Anterior cingulate cortex (tissue), 58 donors: ENCODE results near the gene JMJD8.
A peak's percentile ranks its signal among the peaks of the same experiment; 100 is the strongest.

Experiments
- DNase-seq, 58 donors: peaks; one replicate each; lab custom pipeline; 2025; lab: John Stamatoyannopoulos, UW

Gene JMJD8

DNA sequence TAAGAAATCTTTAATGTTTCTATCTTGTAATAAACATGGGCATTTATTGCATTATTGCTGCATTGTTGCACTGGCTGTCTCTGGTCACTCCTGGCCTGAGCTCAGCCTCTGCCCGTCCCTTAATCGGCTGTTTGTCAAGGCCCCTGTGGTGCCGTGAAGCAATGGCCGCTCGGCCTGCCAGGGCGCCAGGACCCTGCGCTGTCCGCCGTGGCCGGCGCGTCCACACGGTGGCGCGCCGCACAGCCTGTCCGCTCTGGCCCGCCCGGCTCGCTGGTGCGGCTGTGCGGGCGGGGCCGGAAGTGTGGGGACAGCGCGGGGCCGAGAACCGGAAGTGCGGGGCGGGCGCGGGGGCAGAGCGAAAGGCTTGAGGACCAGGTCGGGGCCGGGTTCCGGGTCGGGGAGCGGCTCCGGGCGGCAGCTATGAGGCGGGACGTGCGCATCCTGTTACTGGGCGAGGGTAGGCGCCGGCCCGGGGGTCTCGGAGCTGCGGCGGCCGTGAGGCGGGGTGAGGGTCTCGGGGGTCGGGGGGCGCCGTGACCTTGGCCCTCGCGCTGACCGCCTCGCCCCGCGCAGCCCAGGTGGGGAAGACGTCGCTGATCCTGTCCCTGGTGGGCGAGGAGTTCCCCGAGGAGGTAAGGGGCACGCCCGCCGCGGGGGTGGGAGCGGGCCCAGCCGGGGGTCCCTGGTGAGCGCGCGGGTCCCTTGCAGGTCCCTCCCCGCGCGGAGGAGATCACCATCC is 16.2 kb downstream of the JMJD8 start, which contains the start of gene RHOT2:
Gene RHOT2, plus strand, starts transcription at position 353 of the 739 bp plus-strand sequence. Its CDS starts 68 bp downstream, at position 421.
- DNase-seq, result peak in 57 of 58 donors; percentile 12 to 93 (median 84)

DNA sequence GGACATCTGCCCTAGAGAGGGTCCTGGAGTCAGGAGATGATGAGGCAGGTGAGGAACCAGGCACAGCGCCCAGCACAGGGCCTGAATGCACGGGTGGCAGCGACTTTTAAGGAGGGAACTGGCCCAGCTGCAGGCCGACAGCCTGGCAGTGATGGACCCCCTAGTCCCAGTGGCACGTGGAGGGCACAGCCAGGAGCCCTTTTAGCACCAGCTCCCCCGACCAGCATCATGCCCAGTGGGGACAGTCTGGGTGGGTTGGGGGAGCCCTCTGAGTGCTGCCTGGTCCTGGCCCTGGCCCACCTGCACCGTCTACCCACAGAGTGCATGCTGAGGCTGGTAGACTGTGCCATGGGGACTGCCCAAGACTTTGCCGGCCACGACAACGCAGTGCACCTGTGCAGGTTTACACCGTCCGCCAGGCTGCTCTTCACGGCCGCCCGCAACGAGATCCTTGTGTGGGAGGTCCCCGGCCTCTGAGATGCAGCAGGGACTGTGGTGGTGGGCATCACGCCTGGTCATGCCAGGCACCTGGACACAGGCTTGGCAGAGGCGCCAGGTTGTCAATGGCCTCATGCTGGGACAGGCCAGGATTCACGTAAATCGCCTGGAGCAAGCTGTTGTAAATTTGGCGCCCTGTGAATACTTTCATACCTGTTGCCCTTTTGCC is 16.9 kb downstream of the JMJD8 start:
- no peak for DNase-seq

DNA sequence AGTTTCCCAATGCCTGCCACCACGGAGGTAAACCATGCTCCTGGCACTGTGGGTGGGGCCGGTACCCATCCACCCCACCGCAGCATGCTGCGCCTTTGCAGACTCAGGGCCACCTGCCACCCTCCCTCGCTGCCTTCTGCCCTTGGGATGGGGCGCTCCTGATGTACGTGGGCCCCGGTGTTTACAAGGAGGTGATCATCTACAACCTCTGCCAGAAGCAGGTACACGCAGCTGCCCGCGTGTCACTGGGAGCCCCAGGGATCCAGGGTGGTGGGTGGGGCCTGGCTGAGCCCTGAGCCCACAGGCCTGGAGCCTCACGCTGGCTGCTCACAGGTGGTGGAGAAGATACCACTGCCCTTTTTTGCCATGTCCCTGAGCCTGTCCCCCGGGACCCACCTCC is 17.6 kb downstream of the JMJD8 start:
- DNase-seq, result no peak

DNA sequence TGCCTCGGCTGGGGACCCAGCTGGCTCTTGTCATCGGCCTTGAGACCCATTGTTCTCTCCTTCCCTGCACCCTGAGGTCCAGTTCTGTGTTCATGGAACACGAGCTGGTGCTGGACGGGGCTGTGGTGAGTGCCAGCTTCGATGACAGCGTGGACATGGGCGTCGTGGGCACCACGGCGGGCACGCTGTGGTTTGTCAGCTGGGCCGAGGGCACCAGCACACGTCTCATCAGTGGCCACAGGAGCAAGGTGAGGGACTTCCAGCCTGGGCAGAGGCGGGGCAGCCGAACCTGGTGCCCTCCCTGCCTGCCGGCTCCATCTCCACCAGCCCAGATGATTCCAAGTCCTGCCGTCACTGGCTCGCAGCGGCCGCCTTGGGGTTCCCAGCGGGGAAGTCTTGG is 21.5 kb downstream of the JMJD8 start:
- DNase-seq, result no peak

DNA sequence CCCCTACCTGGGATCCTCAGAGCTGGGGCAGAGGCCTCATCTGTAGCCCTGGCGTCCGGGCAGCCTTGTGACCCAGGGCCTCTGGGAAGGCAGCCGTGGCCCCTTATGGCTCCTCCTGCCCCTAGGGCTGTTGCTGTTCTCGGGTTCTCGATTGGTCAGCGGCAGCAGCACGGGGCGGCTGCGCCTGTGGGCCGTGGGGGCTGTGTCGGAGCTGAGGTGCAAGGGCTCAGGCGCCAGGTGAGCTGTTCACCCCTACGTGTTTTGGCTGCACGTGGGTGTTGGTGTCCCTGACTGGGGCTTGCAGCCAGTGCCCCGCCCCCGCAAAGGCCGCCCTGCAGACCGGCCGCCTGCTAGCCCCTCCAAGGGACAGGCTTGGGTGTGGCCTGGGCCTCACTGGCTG is 22.0 kb downstream of the JMJD8 start:
- no peak for DNase-seq

DNA sequence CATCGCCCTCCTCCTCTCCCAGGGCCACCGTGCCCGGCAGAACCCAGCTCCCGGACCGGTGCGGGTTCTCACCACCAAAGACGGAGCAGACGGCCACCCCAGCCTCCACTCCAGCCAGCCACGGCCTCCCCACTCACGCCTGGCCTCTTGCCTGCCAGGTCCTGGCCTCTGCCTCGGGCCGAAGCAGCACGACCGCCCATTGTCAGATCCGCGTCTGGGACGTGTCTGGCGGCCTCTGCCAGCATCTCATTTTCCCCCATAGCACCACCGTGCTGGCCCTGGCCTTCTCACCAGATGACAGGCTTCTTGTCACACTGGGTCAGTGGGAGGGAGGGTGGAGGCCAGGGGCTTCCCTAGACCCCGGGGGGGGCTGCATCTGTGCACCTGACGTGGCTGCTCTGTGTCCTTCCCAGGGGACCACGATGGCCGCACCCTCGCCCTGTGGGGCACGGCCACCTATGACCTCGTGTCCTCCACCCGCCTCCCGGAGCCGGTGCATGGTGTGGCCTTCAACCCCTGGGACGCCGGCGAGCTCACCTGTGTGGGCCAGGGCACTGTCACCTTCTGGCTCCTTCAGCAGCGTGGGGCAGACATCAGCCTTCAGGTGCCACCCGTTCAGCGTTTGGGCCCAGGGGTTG is 22.8 kb downstream of the JMJD8 start:
- peak in 1 of 58 donors; percentile 69 for DNase-seq

DNA sequence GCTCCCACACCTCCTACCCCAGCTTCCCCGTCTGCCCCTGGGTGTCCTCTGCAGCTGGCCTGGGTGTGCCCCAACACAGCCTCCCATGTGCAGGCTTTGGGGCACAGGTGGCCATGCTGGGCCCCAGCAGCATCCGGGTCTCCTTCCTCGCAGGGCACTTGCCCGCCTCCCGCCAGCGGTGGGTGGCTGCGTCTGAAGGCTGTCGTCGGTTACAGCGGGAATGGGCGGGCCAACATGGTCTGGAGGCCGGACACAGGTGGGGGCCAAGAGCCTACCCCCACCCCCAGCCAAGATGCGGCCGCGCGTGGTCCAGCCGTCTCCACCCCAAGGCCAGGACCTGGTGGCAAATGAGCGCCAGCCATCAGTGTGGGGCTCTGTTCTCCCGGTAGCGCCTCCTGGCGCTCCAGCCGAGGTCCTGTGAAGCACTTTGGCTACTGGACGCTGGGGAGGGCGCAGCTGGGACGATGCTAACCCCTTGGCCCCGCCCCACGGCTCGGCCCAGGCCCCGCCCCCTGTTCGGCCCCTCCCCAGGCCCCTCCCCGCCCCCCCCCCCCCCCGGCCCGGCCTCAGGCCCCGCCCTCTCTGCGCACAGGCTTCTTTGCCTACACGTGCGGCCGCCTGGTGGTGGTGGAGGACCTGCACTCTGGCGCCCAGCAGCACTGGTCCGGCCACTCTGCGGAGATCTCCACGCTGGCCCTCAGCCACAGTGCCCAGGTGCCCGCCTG is 23.5 kb downstream of the JMJD8 start:
- DNase-seq, result peak in 54 of 58 donors; percentile 11 to 89 (median 78)

DNA sequence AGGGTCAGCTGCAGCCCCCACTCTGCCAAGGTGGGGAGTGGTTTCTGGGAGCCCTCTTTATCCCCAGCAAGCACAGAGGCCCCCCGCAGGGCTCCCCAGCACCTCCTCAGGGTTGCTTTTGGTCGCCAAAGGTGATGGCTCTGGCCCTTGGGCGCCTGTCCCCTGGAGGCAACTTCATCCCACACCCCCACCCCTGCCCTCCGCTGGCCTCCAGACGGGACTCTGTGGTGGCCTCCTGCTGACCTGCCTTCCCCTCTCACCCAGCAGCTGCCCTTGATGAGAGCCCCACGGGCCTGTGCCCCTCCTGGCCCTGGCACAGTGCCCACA is 24.0 kb downstream of the JMJD8 start:
- DNase-seq, result no peak

DNA sequence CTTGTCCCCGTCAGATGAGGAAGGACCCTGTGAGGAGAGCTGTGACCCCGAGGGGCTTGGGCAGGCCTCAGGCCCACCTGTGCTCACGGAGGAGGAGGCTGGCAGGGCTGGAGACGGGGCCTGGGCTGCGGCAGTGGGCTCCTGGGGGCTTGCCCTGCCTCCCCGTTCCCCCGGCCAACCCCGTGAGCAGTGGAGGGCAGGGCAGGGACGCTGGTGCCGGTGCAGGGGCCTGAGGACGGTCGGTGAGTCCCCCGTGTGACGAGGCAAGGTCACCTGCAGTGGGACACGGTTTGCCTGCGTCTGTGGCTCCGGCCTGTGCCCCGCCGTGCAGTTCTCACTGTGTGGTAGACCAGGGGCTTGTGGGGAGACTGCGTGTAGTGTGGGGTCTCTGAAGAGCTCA is 24.5 kb downstream of the JMJD8 start:
- DNase-seq, result no peak

DNA sequence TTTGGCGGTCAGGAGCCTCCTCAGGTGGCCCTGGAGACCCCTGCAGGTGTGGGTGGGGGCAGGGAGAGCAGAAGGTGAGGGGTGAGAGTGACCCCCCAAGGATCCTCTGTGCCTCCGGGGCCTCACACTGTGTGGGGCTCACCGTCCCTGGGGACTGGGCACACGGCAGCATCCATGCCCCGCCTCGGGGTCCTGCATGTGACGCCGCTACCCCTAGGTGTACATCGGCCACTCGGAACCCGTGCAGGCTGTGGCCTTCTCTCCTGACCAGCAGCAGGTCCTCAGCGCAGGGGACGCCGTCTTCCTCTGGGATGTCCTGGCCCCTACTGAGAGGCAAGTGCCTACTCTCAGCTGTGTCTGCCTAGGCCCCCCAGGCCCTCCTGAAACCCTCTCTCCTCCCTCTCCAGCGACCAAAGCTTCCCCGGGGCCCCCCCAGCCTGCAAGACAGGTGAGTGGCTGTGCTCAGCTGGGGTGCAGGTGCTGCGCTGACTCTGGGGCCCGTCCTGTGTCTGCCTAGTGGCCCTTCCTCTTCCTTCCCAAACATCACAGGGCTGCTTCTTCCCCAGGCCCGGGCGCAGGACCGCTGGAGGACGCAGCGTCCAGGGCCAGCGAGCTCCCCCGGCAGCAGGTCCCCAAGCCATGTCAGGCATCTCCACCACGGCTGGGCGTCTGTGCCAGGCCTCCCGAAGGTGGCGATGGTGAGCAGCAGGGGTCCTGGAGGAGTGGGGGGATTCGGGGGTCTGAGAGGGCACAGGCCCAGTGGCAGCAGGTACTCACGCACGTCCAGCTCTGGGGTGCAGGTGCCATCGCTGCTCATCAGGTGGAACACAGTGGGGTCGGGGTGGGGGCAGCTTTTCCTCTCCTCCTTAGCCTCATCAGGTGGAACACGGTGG is 25.2 kb downstream of the JMJD8 start:
- DNase-seq, result no peak

DNA sequence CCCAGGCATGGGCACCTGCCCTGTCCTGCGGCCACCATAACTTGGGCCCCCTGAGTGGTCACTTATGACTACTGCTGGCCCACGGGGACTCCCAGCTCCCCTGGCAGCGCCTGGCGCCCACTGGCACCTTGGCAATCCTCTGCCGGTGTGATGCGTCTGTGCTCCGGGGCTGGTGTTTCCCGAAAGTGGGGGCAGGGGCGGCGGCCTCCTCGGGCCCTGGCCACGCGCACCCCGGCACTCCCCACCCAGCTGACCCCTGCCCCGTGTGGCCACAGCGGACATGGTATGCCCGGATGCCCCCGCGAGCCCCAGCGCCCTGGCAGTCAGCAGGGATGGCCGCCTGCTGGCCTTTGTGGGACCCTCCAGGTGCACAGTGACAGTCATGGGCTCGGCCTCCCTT is 26.6 kb downstream of the JMJD8 start:
- no peak for DNase-seq

DNA sequence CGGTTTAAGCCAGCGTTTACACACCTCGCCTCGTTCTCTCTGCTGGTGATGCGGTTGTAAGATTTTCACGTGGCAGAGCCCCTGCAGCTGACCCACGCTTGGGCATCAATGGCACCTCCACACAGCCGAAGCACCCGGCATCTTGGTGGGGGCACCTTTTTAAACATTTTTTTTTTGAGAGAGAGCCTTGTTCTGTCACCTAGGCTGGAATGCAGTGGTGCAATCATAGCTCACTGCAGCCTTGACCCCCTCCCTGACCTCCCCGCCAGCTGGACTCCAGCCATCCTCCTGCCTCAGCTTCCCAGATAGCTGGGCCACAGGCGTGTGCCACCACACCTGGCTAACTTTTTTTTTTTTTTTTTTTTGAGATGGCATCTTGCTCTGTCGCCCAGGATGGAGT is 30.1 kb downstream of the JMJD8 start:
- no peak for DNase-seq

DNA sequence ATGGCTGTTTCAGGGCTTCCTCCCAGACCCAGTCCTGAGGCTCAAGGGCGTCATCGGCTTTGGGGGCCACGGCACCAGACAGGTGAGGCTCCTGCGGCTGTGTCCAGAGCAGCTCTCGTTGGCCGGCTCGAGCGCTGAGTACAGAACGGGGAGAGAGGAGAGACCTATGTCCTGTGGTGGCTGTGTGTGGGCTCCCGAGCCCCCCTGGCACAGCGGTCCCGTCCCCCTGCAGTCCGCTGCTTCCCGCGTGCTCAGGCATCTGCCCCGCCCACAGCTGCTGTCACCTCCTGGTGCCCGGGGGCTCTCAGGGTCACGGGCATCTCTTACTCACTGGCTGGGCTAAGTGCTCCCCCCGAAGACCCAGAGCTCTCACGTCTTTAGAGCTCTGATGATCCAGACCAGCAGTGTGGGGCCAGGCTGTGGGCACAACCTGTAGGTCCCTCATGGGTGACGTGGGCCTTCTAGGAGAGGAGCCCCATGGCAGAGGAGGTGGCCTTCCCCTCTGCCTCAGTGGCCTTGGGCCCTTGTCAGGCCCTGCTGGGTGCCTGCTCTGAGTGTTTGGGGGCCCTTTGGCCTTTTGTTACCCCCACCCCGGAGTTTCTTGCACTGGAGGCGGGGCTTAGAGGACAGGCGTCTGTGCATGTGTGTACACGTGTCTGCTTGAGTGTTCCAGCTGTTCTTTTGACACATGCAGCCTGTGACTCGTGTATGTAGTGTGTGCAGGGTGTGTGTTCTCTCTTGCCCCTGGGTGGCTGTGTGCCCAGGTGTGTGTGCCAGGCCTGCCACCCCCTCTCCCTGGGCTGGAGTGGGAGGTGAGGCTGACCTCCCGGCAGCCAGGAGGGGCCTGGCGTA is 31.5 kb downstream of the JMJD8 start:
- no peak for DNase-seq

DNA sequence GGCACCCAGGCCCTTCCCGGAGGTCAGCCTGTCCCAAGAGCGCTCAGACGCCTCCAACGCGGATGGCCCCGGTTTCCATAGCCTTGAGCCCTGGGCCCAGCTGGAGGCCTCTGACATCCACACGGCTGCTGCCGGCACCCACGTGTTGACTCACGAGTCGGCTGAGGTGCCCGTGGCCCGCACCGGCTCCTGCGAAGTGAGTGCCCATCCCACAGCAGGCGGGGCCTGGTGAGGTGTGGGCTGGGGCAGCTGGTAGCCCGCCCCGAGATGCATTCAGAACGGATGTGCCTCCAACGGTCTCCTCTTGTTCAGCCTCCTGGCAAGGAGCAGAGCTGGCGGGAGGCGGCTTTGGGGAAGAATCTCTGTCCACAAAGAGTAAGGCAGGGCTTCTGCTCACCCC is 32.3 kb downstream of the JMJD8 start:
- DNase-seq, result no peak

DNA sequence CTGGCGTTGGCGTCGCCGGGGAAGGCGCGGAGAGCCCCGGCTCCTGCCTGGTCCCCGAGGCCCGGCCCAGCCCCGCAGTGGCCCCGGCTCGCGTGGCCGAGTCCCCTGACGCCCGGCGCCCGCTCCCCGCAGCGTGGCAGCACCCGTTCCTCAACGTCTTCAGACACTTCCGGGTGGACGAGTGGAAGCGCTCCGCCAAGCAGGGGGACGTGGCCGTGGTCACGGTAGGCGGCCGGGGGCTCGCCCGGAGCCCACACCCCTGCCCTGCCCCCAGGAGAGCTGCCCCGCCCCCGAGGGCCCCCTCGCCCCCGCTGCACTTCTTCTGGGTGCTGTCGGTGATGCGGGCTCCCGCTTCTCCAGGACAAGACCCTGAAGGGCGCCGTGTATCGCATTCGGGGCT is 34.5 kb downstream of the JMJD8 start:
- no peak for DNase-seq

DNA sequence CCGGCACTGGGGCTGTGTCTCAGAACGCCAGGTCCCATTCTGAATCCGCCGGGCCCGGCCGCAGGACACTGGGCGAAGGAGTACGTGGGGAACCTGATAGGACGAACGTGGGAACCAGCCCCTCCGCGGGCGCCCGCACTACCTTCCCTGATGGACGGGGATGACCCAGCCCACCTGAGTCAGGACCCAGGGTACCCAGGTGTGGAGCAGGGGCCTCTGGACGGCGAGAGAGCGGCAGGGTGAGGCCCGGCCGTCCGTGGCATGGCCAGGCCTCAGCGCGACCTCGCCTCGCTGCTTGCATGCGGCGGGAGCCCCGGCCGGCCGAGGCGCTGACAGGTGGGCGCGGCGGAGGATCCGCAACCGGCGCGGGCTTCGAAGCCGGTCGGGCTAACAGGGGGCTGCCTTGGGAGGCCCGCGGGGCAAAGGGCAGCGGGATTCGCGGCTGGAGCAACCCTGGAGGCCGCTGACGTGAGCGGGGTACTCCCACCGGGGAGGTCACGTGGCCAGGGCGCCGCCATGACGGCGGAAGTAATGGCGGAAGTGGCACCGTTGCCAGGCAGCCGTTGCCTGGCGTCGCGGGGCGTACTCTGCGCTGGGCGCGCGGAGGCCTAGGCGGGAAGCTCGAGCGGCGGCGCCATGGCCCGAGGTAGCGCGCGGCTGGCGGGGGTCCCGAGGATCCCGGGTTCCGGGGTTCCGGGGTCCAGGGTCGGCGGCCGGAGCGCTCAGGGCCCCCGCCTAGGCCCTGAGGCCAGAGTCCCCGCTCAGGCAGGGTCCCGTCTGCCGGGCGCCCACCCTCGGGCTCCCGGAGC is 35.1 kb downstream of the JMJD8 start, which contains the start of gene WDR90:
Gene WDR90, plus strand, starts transcription at position 585 of the 809 bp plus-strand sequence. Its CDS starts 52 bp downstream, at position 637.
- peak; percentile 50 to 97 (median 88) for DNase-seq

DNA sequence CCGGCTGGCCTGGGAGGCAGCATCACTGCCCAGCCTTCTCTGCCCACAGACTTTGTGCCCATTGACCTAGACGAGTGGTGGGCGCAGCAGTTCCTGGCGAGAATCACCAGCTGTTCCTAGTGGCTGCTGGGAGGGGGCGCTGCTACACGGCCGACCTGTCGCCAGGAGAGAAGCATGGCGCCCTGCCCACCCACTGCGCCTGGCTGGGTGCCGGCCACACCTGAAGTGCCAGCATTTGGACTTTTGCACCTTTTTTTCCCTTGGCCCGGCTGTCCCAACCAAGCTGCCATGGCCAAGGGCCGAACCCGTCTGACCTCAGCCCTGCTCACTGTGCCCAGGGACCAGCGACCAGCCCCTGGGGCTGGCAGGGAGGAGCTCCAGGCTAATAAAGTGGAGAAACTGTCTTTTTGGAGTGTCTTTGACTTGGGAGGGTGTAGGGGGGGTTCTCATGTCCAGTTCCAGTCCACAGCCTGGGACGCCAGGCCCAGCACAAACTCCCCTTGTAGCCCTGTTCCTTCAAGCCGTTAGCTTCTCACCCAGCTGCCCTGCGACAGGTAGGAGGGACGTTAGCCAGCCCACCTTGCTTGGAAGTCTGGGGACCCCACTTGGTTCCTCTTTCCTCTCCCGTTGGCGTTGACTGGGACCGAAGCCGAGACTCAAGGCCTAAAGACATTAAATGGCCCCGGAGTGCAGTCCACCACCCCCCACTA is 35.9 kb downstream of the JMJD8 start:
- DNase-seq, result peak in 3 of 58 donors; percentile 21 to 27 (median 24)
